HepG2 (cell line): ENCODE measurements around the gene NRSN2. TPM values are rescaled to one million over a fixed set of nuclear protein-coding genes. Genes with fewer than 3 reads are reported as not detected.

Experiments used
- ARID4A ChIP-seq: sonication (generic); formaldehyde crosslinking; IDR thresholded peaks from 2 replicates; pipeline ENCODE4 v1.5.0; 2020; ENCODE audit warnings: mild to moderate bottlenecking, missing genetic modification reagents, borderline replicate concordance
- ASH2L ChIP-seq: fragments of 300-600, 200-600 bp; sonication (generic); IDR thresholded peaks from 2 replicates; pipeline ENCODE4 v1.7.0; 2017; ENCODE audit warnings: low read depth, mild to moderate bottlenecking, moderate library complexity, mixed read lengths, low read length; ENCODE audit not compliant: insufficient read length
- ETV5 ChIP-seq: IDR thresholded peaks from 2 replicates; pipeline ENCODE4 v1.6.1; 2018; ENCODE audit warnings: missing biosample characterization, missing genetic modification reagents, inconsistent platforms, borderline replicate concordance
- HNRNPUL1 ChIP-seq: fragments of 200-400 bp; formaldehyde crosslinking; IDR thresholded peaks from 2 replicates; pipeline ENCODE4 v1.6.1; 2017; ENCODE audit warnings: low read depth, mild to moderate bottlenecking, low read length, moderate library complexity
- KLF9 ChIP-seq: IDR thresholded peaks from 2 replicates; pipeline ENCODE4 v1.6.1; 2016; ENCODE audit warnings: low read depth
- NKX3-1 ChIP-seq: sonication (generic); formaldehyde crosslinking; IDR thresholded peaks from 2 replicates; pipeline ENCODE4 v1.5.0; 2020; ENCODE audit warnings: missing genetic modification reagents
- PHF20 ChIP-seq: sonication (generic); formaldehyde crosslinking; IDR thresholded peaks from 2 replicates; pipeline ENCODE4 v1.5.0; 2020; ENCODE audit warnings: mild to moderate bottlenecking, missing genetic modification reagents
- PLRG1 ChIP-seq: fragments of 450-650 bp; conservative IDR thresholded peaks from 2 replicates; pipeline ENCODE4 v1.6.1; 2016
- SKIL ChIP-seq: sonication (generic); formaldehyde crosslinking; IDR thresholded peaks from 2 replicates; pipeline ENCODE4 v1.8.0; 2022; ENCODE audit warnings: missing genetic modification reagents, mild to moderate bottlenecking, moderate library complexity, borderline replicate concordance
- TAF15 ChIP-seq: fragments of 200-400 bp; formaldehyde crosslinking; IDR thresholded peaks from one replicate; pipeline ENCODE4 v1.6.1; 2018; ENCODE audit warnings: mild to moderate bottlenecking, low read depth, low read length; ENCODE audit not compliant: poor library complexity, severe bottlenecking
- ZFP90 ChIP-seq: sonication (generic); formaldehyde crosslinking; IDR thresholded peaks from 2 replicates; pipeline ENCODE4 v1.8.0; 2022; ENCODE audit warnings: missing genetic modification reagents, mild to moderate bottlenecking, inconsistent platforms, borderline replicate concordance
- ZNF335 ChIP-seq: sonication (generic); formaldehyde crosslinking; IDR thresholded peaks from 2 replicates; pipeline ENCODE4 v1.4.0; 2020; ENCODE audit warnings: missing genetic modification reagents
- ZNF34 ChIP-seq: sonication (generic); formaldehyde crosslinking; IDR thresholded peaks from 2 replicates; pipeline ENCODE4 v1.4.0; 2020; ENCODE audit warnings: mild to moderate bottlenecking, missing genetic modification reagents, borderline replicate concordance
- ZNF343 ChIP-seq: sonication (generic); formaldehyde crosslinking; IDR thresholded peaks from 2 replicates; pipeline ENCODE4 v1.4.0; 2020; ENCODE audit warnings: mild to moderate bottlenecking, missing genetic modification reagents
- ZNF501 ChIP-seq: sonication (generic); formaldehyde crosslinking; IDR thresholded peaks from 2 replicates; pipeline ENCODE4 v1.5.1; 2020; ENCODE audit warnings: mild to moderate bottlenecking, moderate library complexity, missing genetic modification reagents
- ZNF513 ChIP-seq: sonication (generic); formaldehyde crosslinking; conservative IDR thresholded peaks from 2 replicates; pipeline ENCODE4 v1.5.0; 2020; ENCODE audit warnings: missing genetic modification reagents
- ZNF691 ChIP-seq: sonication (generic); formaldehyde crosslinking; IDR thresholded peaks from 2 replicates; pipeline ENCODE4 v1.4.0; 2020; ENCODE audit warnings: missing genetic modification reagents, low read depth, mild to moderate bottlenecking, borderline replicate concordance
- ZSCAN30 ChIP-seq: sonication (generic); formaldehyde crosslinking; IDR thresholded peaks from 2 replicates; pipeline ENCODE4 v1.5.0; 2020; ENCODE audit warnings: mild to moderate bottlenecking, missing genetic modification reagents
- polyA plus RNA-seq, 8 experiments: library from polyadenylated mRNA; depleted of rRNA in 3 of 8; stranded (reverse) in 7 of 8; unstranded in 1 of 8; fragments of >200 nt; fragmentation: Illumina TruSeq in 4 of 8; extraction: Trizol in 4 of 8; gene quantifications; 2 replicates each; pipeline versions ENCODE4 v1.2.1 to v1.2.3, GENCODE V29; 2011 to 2016; ENCODE audit warnings: low read depth in 4 of 8, missing spikeins in 1 of 8, mixed read lengths in 1 of 8; ENCODE audit not compliant: insufficient read depth in 1 of 8
- total RNA-seq, 5 experiments: library from RNA; depleted of rRNA; stranded (reverse); fragments of >200 nt; fragmentation: Illumina TruSeq; extraction: Trizol; gene quantifications; 2 replicates each; pipeline ENCODE4 v1.2.3, GENCODE V29; 2016; ENCODE audit warnings: low read depth in 1 of 5

Gene NRSN2
- total and polyA plus RNA-seq, 2 of the 13 experiments (the other 11 are each of a cell fraction or from before 2014, with no cell fraction given), result 32.3 to 49.4 TPM

GRCh38 chr20:347640-348484 lies 951 bp downstream of the NRSN2 start (continued):
- TF ChIP-seq ZNF34 (CRISPR knock-in tag) (no peak), ZFP90 (CRISPR knock-in tag) (peak; percentile 97), ETV5 (peak; percentile 88), ZNF343 (CRISPR knock-in tag) (peak; percentile 85; the same call in 1 of the 2 replicates), ZNF513 (CRISPR knock-in tag) (no peak), NKX3-1 (peak; percentile 92), ZNF335 (CRISPR knock-in tag) (peak; percentile 93), SKIL (CRISPR knock-in tag) (peak; percentile 96), KLF9 (peak; percentile 92), PHF20 (peak; percentile 59), ASH2L (peak; percentile 95), TAF15 (peak; percentile 98), ARID4A (CRISPR knock-in tag) (peak; percentile 99), ZNF501 (peak; percentile 90; the same call in 1 of the 2 replicates), ZSCAN30 (CRISPR knock-in tag) (no peak), PLRG1 (no peak), ZNF691 (peak; percentile 96), HNRNPUL1 (peak; percentile 82)
